ENCODE data around the gene NOP53.
A peak's percentile ranks its signal among the peaks of the same experiment; 100 is the strongest.

The NOP53 gene

DNA sequence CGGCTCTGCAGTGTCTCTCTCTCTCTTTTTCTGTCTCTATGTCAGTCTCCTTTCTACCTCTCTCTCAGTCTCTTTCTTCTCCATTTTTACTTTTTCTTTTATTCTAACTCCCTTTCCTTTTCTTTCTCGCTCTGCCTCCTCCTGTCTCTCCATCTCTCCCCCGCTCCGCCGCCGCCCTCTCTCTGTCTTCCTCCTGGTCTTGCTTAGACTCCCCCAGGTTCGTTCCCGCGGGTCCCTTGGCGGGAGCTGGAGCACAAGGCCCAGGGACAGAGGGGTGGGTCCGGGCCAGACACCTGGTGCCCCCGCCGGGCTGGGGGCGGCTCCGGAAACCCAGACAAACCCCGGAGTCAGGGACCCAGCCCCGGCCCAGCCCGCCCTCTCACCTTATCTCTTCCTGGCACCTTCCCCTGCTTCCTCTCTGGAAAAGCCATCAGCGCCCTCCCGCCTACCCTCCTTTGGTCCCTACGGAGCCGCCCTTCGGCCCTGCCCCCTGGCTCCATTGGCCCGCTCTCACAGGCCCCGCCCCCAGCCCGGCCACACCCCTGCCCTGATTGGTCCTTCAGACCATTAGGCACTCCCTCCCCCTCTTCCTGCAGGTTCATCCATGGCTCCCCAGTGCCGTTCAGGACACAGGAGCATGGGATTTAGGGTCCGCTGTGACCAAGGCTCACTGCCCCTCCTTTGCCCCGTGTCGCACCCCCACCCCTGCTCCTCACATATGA, 15.4 kb upstream of the NOP53 start (continued):
- TF ChIP-seq SALL2 (tag by site-specific recombination; IDR thresholded peaks at IDR 0.05; ENCODE audit: borderline replicate concordance), result no peak
- peak; percentile 71 for TF ChIP-seq ZFHX2 (tag by site-specific recombination; conservative IDR thresholded peaks at IDR 0.05)
- TF ChIP-seq ZNF571 (tag by site-specific recombination; IDR thresholded peaks at IDR 0.05), result no peak
- TF ChIP-seq ZSCAN23 (tag by site-specific recombination; IDR thresholded peaks at IDR 0.05), result peak; percentile 52; the same call in 1 of the 2 replicates
- peak; percentile 89 for TF ChIP-seq ZNF366 (tag by site-specific recombination; conservative IDR thresholded peaks at IDR 0.05)
- TF ChIP-seq, protein P1, sequence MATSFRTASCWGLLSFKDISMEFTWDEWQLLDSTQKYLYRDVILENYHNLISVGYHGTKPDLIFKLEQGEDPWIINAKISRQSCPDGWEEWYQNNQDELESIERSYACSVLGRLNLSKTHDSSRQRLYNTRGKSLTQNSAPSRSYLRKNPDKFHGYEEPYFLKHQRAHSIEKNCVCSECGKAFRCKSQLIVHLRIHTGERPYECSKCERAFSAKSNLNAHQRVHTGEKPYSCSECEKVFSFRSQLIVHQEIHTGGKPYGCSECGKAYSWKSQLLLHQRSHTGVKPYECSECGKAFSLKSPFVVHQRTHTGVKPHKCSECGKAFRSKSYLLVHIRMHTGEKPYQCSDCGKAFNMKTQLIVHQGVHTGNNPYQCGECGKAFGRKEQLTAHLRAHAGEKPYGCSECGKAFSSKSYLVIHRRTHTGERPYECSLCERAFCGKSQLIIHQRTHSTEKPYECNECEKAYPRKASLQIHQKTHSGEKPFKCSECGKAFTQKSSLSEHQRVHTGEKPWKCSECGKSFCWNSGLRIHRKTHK (tag by site-specific recombination; IDR thresholded peaks at IDR 0.05), result no peak
- TF ChIP-seq ZNF146 (tag by site-specific recombination; IDR thresholded peaks at IDR 0.05), result no peak
- no peak; the same call in 1 of the 2 replicates for TF ChIP-seq KLF16 (tag by site-specific recombination; IDR thresholded peaks at IDR 0.05)
- peak; percentile 70 for TF ChIP-seq ZNF335 (tag by site-specific recombination; conservative IDR thresholded peaks at IDR 0.05)
- TF ChIP-seq ZFP41 (tag by site-specific recombination; IDR thresholded peaks at IDR 0.05; ENCODE audit: borderline replicate concordance), result no peak
- TF ChIP-seq ZNF501 (tag by site-specific recombination; IDR thresholded peaks at IDR 0.05), result no peak
- TF ChIP-seq BCL11A (tag by site-specific recombination; IDR thresholded peaks at IDR 0.05; ENCODE audit: low read depth), result no peak
- 0 out of 2 replicates have a peak, but pooled peaks have one; percentile 12 for TF ChIP-seq ZNF24 (tag by site-specific recombination; IDR thresholded peaks at IDR 0.05)
- 0 out of 2 replicates have a peak, but pooled peaks have one; percentile 10 for TF ChIP-seq SP7 (tag by site-specific recombination; IDR thresholded peaks at IDR 0.05)
- no peak for TF ChIP-seq ZNF114 (tag by site-specific recombination; IDR thresholded peaks at IDR 0.05)
- TF ChIP-seq ZFP37 (tag by site-specific recombination; IDR thresholded peaks at IDR 0.05), result no peak; the same call in 1 of the 2 replicates
- TF ChIP-seq ZNF121 (tag by site-specific recombination; IDR thresholded peaks at IDR 0.05), result no peak
- no peak for TF ChIP-seq ZNF785 (tag by site-specific recombination; IDR thresholded peaks at IDR 0.05)
- TF ChIP-seq BCL11B (tag by site-specific recombination; IDR thresholded peaks at IDR 0.05; ENCODE audit: low read depth), result no peak
- TF ChIP-seq SCRT1 (tag by site-specific recombination; IDR thresholded peaks at IDR 0.05; ENCODE audit: borderline replicate concordance), result no peak
- TF ChIP-seq TCF7L2 (IDR thresholded peaks at IDR 0.05; ENCODE audit: borderline replicate concordance, low read depth, low read length), result no peak
- no peak for TF ChIP-seq ZNF423 (tag by site-specific recombination; IDR thresholded peaks at IDR 0.05)
- TF ChIP-seq ZNF585B (tag by site-specific recombination; IDR thresholded peaks at IDR 0.05), result no peak
- TF ChIP-seq, protein P2, sequence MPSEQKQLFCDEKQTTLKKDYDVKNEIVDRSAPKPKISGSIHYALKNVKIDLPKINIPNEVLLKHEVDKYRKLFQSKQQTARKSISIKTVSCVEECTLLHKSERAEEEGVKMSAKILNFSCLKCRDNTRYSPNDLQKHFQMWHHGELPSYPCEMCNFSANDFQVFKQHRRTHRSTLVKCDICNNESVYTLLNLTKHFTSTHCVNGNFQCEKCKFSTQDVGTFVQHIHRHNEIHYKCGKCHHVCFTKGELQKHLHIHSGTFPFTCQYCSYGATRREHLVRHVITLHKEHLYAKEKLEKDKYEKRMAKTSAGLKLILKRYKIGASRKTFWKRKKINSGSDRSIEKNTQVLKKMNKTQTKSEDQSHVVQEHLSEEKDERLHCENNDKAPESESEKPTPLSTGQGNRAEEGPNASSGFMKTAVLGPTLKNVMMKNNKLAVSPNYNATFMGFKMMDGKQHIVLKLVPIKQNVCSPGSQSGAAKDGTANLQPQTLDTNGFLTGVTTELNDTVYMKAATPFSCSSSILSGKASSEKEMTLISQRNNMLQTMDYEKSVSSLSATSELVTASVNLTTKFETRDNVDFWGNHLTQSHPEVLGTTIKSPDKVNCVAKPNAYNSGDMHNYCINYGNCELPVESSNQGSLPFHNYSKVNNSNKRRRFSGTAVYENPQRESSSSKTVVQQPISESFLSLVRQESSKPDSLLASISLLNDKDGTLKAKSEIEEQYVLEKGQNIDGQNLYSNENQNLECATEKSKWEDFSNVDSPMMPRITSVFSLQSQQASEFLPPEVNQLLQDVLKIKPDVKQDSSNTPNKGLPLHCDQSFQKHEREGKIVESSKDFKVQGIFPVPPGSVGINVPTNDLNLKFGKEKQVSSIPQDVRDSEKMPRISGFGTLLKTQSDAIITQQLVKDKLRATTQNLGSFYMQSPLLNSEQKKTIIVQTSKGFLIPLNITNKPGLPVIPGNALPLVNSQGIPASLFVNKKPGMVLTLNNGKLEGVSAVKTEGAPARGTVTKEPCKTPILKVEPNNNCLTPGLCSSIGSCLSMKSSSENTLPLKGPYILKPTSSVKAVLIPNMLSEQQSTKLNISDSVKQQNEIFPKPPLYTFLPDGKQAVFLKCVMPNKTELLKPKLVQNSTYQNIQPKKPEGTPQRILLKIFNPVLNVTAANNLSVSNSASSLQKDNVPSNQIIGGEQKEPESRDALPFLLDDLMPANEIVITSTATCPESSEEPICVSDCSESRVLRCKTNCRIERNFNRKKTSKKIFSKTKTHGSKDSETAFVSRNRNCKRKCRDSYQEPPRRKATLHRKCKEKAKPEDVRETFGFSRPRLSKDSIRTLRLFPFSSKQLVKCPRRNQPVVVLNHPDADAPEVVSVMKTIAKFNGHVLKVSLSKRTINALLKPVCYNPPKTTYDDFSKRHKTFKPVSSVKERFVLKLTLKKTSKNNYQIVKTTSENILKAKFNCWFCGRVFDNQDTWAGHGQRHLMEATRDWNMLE (tag by site-specific recombination; conservative IDR thresholded peaks at IDR 0.05; ENCODE audit: low read depth), result no peak
- peak; percentile 98 for TF ChIP-seq KLF10 (tag by site-specific recombination; IDR thresholded peaks at IDR 0.05)
- TF ChIP-seq ZBTB7A (tag by site-specific recombination; IDR thresholded peaks at IDR 0.05; ENCODE audit: low read depth), result no peak
- 0 out of 2 replicates have a peak, but pooled peaks have one; percentile 62 for TF ChIP-seq ZEB2 (tag by site-specific recombination; IDR thresholded peaks at IDR 0.05)
- no peak for TF ChIP-seq WT1 (tag by site-specific recombination; IDR thresholded peaks at IDR 0.05)
- TF ChIP-seq ZNF560 (tag by site-specific recombination; IDR thresholded peaks at IDR 0.05; ENCODE audit: borderline replicate concordance), result no peak
- TF ChIP-seq ZNF843 (tag by site-specific recombination; IDR thresholded peaks at IDR 0.05), result 0 out of 2 replicates have a peak, but pooled peaks have one; percentile 33
- TF ChIP-seq ZNF404 (tag by site-specific recombination; IDR thresholded peaks at IDR 0.05), result no peak
- TF ChIP-seq, protein P3, sequence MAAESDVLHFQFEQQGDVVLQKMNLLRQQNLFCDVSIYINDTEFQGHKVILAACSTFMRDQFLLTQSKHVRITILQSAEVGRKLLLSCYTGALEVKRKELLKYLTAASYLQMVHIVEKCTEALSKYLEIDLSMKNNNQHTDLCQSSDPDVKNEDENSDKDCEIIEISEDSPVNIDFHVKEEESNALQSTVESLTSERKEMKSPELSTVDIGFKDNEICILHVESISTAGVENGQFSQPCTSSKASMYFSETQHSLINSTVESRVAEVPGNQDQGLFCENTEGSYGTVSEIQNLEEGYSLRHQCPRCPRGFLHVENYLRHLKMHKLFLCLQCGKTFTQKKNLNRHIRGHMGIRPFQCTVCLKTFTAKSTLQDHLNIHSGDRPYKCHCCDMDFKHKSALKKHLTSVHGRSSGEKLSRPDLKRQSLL (tag by site-specific recombination; IDR thresholded peaks at IDR 0.05), result peak; percentile 43; the same call in 1 of the 2 replicates
